HG02623 (cell line): ENCODE measurements around the gene CLDN12.

Experiments
- ATAC-seq: cut with Tn5 transposase; IDR thresholded peaks from one replicate; pipeline ENCODE4 v1.9.1; 2021; ENCODE audit warnings: moderate library complexity; ENCODE audit not compliant: unreplicated experiment

The CLDN12 gene

DNA sequence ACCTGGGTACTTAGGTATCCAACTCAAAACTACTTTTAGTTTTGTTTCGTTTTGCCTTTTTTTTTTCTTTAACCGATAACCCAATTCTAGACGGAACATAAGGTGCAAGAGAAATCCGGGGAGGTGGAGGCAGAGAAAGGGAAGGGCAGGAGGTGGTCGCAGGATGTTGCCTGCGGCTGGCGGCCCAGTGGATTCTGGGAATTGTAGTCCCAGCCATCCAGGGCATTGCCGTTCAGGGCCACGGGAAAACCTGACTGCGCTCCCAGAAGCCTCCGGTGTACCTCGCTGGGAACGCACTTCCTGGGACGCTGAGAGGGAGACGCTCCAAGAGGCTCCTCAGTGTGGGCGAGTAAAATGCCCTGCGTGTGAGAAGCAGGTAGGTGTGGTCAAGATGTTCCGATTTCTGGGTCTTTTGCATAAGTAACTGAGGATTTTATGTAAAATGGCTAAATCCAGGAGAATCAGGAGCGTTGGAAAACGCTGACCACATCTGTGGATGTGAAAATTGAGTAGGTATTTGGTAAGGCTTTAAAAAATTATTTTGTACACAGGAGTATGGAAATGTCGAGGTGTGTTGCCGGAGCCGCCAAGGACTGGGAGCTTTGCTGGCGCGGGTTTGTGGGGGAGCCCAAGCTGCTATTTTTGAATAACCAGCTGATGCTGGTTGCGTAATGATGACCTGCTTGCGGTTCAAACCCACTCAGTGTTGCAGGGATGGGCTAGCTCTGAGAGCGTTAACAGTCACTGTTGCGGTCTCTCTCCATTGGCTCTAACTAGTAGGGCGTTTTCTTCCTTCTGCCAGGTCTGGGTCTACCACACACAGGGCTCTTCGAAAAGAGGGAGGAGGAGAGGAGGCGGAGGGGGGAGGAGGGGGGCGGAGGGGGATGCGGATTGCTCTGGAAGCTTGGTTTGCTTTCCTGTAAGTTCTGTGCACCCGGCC, at the start of gene CLDN12:
TSS of gene CLDN12 (plus strand) at position 288 of the 940 bp plus-strand sequence. CDS start 9,216 bp downstream, outside the sequence.
- ATAC-seq: peak; percentile 97

DNA sequence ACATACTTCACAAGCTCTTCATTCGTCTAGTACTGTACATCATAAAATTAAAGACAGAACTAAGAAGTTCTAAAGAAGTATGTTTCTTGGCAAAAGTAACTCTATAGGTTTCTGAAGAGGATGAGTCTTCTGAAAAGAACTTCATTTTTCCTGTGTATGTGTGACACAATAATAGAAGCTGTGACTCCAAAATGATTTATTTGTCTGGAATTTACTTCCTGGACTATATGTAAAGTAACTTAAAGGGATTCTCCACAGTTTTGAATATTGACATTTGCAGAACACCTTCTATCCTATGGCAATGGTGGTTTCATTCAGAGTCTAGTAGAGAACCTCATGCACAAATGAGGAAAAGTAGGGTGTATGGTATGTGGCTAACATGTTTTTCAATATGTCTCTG, 19.8 kb upstream of the CLDN12 start:
- ATAC-seq: no peak

DNA sequence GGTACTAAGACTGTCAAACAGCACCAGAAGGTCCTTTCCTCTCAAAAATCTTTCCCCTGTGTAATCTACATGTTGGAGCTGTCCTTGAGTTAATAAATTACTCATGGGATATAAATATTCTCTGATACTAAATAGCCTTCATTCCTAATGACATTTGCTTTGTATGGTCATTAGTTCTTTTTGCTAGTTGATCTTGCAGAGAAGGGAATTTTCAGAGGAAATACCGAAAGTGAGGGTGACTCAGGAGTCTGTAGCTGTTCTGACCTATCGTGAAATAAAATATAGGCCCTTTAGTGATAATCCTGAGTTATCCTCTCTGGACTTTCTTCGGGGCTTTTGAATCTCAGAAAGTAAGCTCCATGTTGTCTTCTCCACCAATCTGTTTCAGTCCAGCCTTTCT, 19.4 kb upstream of the CLDN12 start:
- ATAC-seq: no peak

DNA sequence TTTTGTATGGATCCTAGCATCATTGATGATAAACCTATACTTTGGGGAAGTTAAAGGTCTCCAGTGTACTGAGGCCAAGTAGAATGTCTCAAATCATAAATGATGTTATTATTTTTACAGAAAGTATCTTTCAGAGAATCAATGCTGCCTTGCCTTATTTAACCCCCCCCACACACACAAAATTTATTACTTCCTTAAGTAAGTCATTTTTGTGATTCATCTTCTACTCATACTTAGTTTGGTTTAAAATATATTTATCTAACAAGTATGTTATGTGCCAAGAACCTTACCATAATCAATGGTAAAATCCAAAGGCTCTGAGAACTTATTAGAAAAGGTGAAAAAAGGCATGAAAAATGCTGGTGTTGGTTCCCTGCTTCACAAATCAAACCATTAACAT, 18.8 kb upstream of the CLDN12 start:
- ATAC-seq: no peak

DNA sequence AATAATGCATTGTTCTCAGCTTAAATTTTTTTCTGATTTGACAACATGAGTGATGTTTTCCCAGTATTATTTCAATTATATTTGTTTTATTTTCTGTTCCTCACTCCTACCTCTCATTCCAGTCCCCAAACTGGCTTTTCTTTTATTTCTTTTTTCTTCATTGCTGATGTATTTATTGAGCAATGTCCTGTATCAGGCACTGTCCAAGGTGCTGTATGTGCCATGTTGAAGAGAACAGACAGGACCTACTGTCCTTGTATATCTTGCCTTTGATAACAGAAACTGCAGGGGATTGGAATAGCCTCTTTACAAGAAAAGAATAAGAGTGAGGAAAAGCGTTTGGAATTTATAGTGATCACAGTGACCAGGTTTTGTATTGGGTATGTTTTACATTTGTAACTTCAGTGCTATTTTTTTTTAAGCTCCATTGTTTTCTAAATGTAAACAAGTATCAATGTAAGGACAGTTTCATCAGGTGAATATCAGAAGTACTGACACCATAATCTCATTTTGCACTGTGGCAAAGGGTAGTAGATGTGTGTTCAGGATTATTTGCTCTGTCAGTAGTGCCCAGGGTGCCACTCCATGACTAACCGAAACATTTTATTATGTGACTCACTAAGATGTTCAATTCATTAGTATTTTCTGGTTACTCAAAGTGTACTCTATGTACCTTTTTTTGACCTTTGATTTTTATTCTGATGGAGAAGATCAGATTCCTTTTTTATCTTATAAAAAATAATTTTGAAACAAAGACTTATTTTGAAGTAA, 15.6 kb upstream of the CLDN12 start:
- no peak for ATAC-seq

DNA sequence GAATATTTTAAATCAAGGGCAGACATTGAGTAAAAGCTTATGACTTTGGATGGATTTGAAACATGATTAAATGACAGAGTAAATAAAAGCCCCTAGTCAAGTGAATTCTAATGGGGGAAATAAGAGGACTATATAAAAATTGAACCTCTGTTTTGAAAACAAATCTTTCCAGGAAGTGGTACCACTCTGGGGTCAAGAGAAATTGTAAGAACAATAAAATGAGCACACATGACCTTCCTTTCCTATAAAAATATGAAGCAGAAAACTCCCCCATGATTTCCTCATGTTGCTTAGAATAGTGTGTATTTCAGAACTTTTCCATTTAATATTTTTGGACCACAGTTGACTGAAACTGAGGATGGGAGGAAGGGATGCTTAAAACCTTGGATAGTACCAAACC, 12.3 kb upstream of the CLDN12 start:
- ATAC-seq: no peak

DNA sequence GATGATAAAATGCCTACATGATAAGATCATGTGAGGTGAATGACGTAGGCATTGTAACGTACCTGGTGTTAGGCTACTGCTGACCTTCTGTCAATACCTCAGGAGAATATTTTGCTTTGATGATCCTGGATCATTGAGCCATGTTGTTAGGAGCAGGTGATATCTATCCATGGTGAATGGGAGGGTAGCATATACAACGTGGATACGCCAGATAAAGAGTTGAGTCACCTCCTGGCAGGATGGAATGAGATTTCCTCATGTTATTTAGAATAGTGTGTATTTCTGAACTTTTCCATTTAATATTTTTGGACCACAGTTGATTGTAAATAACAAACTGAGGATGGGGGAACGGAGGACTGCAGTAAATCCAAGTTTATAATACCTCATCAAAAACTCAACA, 11.8 kb upstream of the CLDN12 start:
- ATAC-seq: no peak

DNA sequence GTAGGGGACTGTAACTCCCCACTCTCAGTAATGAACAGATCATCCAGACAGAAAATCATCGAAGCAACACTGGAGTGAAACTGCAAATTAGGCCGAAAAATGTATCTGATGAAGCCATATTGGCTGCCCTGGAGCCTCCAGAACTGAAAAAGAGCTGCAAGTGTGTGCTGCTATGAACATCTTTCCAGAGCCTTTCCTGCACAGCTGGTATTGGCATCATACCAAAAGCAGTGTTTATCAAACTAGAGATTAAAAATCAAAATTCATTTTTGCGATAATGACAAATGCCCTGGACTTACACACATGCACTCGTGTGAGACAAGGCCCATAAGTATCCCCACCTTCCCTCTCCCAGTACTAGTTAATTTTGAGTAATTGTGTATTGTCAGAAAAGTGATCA, 6.8 kb upstream of the CLDN12 start:
- no peak for ATAC-seq

DNA sequence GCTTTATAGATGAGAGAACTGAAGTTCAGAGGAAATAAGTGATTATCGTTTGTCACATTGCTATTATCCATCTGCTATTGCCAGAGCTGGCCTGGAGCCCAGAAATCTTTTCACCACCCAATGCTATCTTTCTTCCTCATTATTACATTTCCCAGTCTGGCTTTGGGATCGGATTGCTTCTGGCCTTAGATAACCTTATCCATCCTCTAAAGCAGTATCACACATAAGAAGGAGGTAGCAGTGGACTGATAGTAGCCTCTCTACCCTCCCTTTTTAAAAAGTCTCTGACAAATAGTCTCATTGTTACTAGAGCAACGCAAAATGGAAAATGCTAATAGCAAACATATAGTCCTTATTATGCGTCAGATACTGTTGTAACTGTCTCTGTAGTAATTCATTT, 1.3 kb upstream of the CLDN12 start:
- ATAC-seq: no peak

DNA sequence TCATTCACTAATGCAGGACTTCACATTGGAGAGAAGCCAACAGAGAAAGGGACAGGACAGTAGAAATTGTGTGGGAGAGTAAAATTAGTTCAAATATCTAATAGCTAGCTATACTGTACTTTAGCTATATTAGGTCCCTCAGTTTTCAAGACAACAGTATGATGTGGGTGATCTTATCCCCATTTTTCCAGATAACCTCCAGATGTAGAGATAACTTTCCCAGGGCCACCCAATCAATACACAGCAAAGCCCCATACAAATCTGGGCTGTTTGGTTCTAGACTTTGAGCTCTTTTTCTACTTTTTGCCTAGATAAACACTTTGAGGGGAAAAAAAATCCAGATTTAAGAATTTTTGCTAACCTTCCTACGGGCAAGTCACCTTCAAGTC, 482 bp upstream of the CLDN12 start:
- ATAC-seq: peak; percentile 1

DNA sequence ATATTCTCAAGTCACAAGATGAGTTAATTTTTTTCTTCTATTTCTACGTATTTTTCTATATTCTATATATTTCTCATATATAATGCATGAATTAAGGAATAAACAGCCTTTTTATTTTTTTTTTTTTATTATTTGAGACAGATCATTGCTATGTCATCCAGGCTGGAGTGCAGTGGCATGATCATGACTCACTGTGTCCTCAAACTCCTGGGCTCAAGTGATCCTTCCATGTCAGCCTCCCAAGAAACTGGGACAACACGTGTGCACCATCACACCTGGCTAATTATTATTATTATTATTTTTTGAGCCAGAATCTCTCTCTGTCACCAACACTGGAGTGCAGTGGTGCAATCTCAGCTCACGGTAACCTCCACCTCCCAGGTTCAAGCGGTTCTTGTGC, 1.5 kb downstream of the CLDN12 start:
- no peak for ATAC-seq

DNA sequence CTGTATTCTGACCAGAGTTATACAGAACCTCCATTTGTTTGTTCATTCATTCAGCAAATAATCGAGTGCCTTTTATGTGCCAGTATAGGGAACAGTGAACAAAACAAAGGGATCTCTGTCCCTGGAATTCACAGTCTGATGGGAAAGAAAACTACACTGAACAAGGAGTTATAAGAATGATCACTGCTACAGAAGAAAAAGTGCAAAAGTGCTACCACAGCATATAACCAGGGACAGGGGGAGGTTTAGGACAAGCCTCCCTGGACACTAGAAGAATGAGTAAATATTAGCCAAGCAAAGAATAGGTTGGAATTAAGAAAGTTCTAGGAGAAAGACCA, 4.2 kb downstream of the CLDN12 start:
- no peak for ATAC-seq

DNA sequence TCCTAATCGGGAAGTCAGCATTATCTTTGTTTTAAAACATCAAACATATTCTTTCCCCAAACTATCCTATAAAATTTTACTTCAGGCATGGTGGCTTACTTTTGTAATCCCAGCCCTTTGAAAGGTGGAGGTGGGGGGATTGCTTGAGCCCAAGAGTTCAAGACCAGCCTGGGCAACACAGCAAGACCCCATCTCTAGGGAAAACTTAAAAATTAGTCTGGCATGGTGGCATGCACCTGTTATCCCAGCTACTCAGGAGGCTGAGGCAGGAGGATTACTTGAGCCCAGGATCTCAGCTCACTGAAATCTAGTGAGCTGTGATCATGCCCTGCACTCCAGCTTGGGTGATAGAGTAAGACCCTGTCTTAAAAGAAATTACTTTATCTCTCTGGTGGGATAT, 4.9 kb downstream of the CLDN12 start:
- ATAC-seq: no peak

DNA sequence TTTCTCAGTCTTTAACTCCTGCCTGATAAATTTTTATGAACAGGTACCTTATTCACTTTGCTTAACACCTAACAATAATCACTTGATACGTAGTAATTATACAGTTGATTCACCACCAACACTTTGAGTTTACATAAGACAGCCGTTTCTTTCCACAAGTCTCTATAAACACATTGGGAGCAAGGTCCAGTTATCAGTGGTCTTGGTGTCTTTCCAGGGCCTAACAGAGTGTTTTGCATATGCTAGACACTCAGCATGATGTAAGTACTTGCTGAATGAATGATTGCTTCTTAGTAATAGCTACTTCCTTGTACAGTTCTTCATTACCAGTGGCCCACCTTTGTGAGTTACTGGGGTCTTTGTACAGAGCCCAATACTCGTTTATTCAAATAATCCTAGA, 6.4 kb downstream of the CLDN12 start:
- ATAC-seq: no peak

DNA sequence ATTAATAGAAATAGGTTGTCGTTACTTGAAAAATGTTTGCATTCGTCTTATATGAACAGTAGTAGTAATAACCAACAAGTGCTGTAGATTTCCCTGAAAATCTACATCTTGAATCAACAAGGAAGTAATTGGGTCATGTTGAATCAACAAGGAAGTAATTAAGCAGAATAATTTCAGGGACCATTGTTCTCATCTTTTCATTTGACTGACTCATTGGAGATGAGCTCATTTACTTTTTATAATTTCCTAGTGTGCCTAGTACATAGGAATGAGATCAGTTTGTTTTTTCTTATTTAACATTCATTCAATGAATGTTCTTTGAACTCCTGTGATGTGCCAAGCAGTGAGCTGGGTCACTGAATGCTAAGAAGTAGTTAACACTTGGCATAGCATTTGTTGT, 8.2 kb downstream of the CLDN12 start:
- no peak for ATAC-seq

DNA sequence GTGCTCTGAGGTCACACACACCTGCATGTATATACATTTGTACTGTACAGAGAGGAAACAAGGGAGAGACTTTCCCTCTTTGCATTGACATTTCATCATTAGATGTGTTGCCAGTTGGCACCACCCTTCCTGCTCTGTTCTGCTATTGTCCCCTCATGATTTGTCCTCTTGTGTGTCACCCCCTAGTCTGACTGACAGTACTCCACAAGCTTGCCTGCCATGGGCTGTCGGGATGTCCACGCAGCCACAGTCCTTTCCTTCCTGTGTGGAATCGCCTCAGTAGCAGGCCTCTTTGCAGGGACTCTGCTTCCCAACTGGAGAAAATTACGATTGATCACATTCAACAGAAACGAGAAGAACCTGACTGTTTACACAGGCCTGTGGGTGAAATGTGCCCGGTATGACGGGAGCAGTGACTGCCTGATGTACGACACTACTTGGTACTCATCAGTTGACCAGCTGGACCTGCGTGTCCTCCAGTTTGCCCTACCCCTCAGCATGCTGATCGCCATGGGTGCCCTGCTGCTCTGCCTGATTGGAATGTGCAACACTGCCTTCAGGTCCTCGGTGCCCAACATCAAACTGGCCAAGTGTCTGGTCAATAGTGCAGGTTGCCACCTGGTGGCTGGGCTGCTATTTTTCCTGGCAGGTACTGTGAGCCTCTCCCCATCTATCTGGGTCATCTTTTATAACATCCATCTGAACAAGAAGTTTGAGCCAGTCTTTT, 9.4 kb downstream of the CLDN12 start:
- no peak for ATAC-seq

DNA sequence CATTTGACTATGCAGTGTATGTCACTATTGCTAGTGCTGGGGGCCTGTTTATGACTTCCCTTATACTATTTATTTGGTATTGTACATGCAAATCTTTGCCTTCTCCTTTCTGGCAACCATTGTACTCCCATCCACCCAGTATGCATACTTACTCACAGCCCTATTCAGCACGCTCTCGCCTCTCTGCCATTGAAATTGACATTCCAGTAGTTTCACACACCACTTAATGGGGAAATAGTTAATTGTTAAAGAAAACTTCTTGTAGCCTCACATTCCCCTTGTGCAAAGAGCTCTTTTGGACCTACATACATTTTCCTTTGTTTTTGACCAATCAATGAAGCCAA, 9.9 kb downstream of the CLDN12 start:
- no peak for ATAC-seq

DNA sequence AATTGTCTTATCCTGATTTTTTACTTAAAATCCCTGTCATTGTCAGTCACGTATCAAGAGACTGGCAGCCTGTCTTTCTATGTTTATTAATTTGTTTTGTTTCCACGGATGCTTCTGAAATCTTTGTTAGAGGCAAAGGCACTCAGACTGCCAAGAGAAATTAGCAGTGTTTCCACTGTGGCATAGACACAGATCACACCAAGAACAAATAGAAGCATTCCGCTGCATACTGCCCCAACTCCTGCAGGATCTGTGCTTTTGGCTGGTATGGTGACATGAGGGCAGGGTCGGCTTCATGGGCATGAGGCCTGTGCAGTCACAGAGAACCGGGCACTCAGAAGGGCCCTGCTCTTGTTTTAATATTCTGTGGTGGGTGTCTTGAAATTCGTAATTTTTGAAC, 18.4 kb downstream of the CLDN12 start:
- ATAC-seq: no peak

DNA sequence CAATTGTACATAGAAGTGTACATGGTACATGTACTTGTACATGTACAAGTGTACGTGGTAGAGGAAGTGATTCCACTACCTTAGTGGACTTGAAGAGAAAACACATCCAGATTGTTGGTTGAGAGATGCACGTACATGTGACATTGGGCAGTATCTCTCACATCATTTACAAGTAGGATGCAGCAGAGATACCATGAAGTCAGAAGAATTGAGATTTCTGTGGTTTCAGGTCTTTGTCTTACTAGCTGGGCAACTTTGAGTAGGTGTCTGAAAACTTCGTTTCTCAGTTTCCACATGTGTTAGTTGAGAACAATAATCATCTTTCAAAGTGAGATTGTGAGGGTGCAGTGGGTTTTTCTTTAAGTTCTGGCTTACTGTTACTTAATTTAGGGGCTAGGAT, 21.5 kb downstream of the CLDN12 start:
- ATAC-seq: peak; percentile 94

DNA sequence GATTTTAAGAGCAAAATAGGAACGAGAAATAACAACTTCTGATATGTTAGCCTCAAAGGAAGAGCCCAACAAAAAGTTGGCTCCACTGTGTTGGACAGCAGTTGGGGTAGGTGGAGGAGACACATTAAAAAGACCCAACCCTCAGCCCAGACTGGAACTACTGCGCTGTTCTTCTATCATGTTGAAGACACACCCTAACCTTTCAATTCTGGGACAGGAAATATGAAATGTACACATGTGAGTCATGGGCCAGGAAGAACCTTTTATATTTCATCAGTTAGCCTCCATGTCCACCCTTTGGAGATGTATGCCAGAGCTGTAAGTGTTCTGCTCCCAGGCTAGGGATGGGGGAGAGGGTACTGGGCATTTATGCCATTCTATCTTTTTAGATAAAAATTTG, 22.1 kb downstream of the CLDN12 start:
- ATAC-seq: no peak

DNA sequence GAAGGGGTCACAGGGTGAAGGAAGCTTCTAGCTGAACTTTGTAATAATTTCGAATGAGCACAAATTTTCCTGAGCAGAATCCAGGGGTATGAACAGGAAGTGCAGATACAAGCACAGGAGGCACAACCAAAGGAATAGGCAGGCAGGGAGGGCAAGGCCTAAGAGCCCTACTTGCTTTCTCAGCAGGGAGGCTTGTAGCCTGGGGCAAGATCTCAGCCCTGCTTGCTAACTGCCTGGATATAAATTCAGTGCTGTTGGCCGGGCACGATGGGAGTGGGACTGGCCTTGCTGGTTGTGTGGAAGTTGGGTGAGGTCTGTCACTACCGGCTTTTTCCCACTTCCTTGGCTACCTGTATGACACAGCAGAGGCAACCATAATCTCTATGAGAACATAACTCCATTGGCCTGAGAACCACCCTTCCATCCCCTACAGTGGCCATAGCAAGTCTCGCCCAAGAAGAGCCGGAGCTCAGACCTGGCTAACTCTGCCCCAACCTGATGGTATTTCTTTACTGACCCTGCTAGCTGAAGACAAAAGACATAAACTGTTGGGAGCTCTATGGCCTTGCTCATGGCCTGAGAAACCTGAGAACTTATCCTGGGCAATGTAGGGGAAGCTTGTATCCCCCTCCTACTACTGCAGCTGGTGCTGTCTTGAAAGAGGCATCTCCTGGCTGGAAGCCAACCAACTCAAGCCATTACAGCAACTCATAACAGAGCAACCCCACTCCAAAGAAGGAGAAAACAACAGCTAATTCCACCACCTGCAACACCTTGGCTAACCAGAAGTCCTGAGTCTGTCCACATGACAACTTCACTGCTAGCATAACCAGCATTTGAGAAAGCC, 27.6 kb downstream of the CLDN12 start:
- ATAC-seq: no peak
